HepG2 (cell line): ENCODE measurements around the gene GNA12.

Source experiments
- CEBPZ ChIP-seq: IDR thresholded peaks from 2 replicates; pipeline ENCODE4 v1.6.1; 2012; ENCODE audit warnings: low read length, improper control_type of control experiment
- CTCF ChIP-seq: sonication (generic); formaldehyde crosslinking; IDR thresholded peaks from 2 replicates; pipeline ENCODE4 v1.5.0; 2020; ENCODE audit warnings: mild to moderate bottlenecking, missing genetic modification reagents, moderate library complexity
- ESRRA ChIP-seq: sonication (generic); formaldehyde crosslinking; IDR thresholded peaks from 2 replicates; pipeline ENCODE4 v1.5.1; 2020; ENCODE audit warnings: mild to moderate bottlenecking, low read depth, missing genetic modification reagents
- HOMEZ ChIP-seq: IDR thresholded peaks from 2 replicates; pipeline ENCODE4 v1.6.1; 2016; ENCODE audit warnings: low read depth
- JUND ChIP-seq: sonication (generic); formaldehyde crosslinking; IDR thresholded peaks from 2 replicates; pipeline ENCODE4 v1.8.0; 2022; ENCODE audit warnings: mild to moderate bottlenecking, missing genetic modification reagents
- MATR3 ChIP-seq: sonication (generic); formaldehyde crosslinking; IDR thresholded peaks from 2 replicates; pipeline ENCODE4 v1.4.0; 2020; ENCODE audit warnings: missing genetic modification reagents
- MYC ChIP-seq: sonication (generic); formaldehyde crosslinking; IDR thresholded peaks from 2 replicates; pipeline ENCODE4 v1.9.0; 2021; ENCODE audit warnings: missing genetic modification reagents, borderline replicate concordance
- REPIN1 ChIP-seq: sonication (generic); formaldehyde crosslinking; IDR thresholded peaks from 2 replicates; pipeline ENCODE4 v1.8.0; 2022; ENCODE audit warnings: missing genetic modification reagents, low read depth, mild to moderate bottlenecking, borderline replicate concordance
- SMC3 ChIP-seq: IDR thresholded peaks from 2 replicates; pipeline ENCODE4 v1.6.1; 2011; ENCODE audit warnings: low read length, improper control_type of control experiment
- ZFX ChIP-seq: sonication (generic); formaldehyde crosslinking; IDR thresholded peaks from 2 replicates; pipeline ENCODE4 v1.4.0; 2020; ENCODE audit warnings: mild to moderate bottlenecking, low read depth, missing genetic modification reagents, moderate library complexity
- ZKSCAN1 ChIP-seq: fragments of 150-350 bp; IDR thresholded peaks from 2 replicates; pipeline ENCODE4 v1.6.1; 2014; ENCODE audit warnings: low read length
- ZNF510 ChIP-seq: sonication (generic); formaldehyde crosslinking; IDR thresholded peaks from 2 replicates; pipeline ENCODE4 v1.4.0; 2020; ENCODE audit warnings: low read depth, mild to moderate bottlenecking, missing genetic modification reagents

- no peak for TF ChIP-seq ZKSCAN1
- no peak for TF ChIP-seq REPIN1 (CRISPR knock-in tag)
- TF ChIP-seq ESRRA (CRISPR knock-in tag): no peak
- no peak for TF ChIP-seq JUND
- TF ChIP-seq SMC3: no peak
- no peak for TF ChIP-seq MYC
- TF ChIP-seq CTCF: no peak
- TF ChIP-seq CEBPZ: no peak
- no peak for TF ChIP-seq MATR3
- TF ChIP-seq HOMEZ: no peak
- TF ChIP-seq ZFX (CRISPR knock-in tag): no peak
- no peak for TF ChIP-seq ZNF510 (CRISPR knock-in tag)
Measured at GRCh38 chr7:2873146-2873545, 29.0 kb upstream of the GNA12 start.
